ENCODE results near the gene TEK. TPM values are rescaled to one million over a fixed set of nuclear protein-coding genes. Genes with fewer than 3 reads are reported as not detected.

The TEK gene
- total RNA-seq, 5 donors from 2014 or later (not counting 1 experiment from before 2014, with no cell fraction given), result 0.16 TPM; not detected in 4

DNA sequence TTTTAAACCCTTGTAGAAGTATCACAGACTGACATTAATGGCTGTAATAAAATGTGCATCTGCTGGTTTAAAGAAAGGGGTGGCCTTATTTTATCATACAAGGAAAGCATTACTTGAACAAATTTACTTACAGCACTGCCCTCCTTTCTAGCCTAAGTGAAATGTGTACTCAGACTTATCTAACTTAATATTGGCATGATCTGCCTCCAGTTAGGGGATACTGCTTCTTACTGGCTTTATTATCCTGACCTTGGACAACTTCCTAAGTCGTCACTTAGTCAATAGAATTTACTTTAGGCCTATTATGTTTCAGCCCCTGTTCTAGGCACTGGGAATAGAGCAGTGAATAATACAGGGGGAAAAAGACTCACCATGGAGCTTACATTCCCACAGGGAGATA is 79.4 kb downstream of the TEK start:
- no peaks in the 10 kb centered on the region for H3K9me3 ChIP-seq
- H3K27ac ChIP-seq (ENCODE audit: low read length), result no peak overlapping the region
- no peak overlapping the region for H3K4me3 ChIP-seq (ENCODE audit: control insufficient read depth in 1 of 2, extremely low read depth in 1 of 2, low read length in 1 of 2)
- DNase-seq (no peak), ATAC-seq (replicated peaks in 1 of 4) (no peak)
- H3K4me1 Mint-ChIP-seq, result no peaks in the 10 kb centered on the region
- H3K4me3 Mint-ChIP-seq, result no peak overlapping the region
- H3K27ac Mint-ChIP-seq, result no peak overlapping the region
- WGBS (ENCODE audit: insufficient coverage), result no CpG with 5 or more reads among the region's 1 CpG
- no peaks in the 10 kb centered on the region for H3K4me1 ChIP-seq (ENCODE audit: control insufficient read depth in 1 of 2, extremely low read depth in 1 of 2, insufficient read depth in 2 of 2, low read length in 2 of 2)
- no peaks in the 10 kb centered on the region for H3K27me3 Mint-ChIP-seq
- ChIA-PET POLR2A (no interaction called here), CTCF (no interaction called here)
- H3K36me3 Mint-ChIP-seq, result no peaks in the 10 kb centered on the region
- no peaks in the 10 kb centered on the region for H3K36me3 ChIP-seq (ENCODE audit: control insufficient read depth in 2 of 2, extremely low read depth in 1 of 2, insufficient read depth in 1 of 2, low read length in 1 of 2)
- no peaks in the 10 kb centered on the region for H3K27me3 ChIP-seq (replicated peaks in 1 of 2; ENCODE audit: control insufficient read depth in 2 of 2, extremely low read depth in 1 of 2, insufficient read depth in 2 of 2, low read length in 1 of 2)
- no peaks in the 10 kb centered on the region for H3K9me3 Mint-ChIP-seq

DNA sequence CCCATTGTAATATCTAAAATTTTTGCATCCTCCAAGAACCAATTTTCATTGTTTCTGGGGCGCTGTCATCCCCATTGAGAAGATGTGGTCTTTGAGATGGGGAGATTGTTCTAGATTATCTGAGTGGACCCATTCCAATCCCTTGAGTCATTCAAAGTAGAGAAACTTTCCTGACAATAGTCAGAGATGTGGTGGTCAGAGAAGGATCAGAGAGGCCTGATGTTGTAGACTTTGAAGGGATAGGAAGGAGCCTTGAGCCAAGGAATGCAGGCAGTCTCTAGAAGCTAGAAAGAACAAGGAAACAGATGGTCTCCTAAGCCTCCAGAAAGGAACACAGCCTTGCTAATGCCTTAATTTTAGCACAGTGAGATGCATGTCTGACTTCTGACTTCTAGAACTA is 80.4 kb downstream of the TEK start:
- CTCF ChIA-PET, result interaction anchor here in 1 of 2 donors (0.6 kb wide), 1 partner anchor 413 kb away, joined by 3 read pairs; no protein-coding TSS in a partner anchor
- Mint-ChIP-seq H3K36me3 (no peaks in the 10 kb centered on the region), H3K9me3 (no peaks in the 10 kb centered on the region), H3K4me1 (no peaks in the 10 kb centered on the region), H3K27ac (no peak overlapping the region), H3K4me3 (no peak overlapping the region), H3K27me3 (no peaks in the 10 kb centered on the region)
- Histone ChIP-seq H3K36me3 (ENCODE audit: control insufficient read depth in 2 of 2, extremely low read depth in 1 of 2, insufficient read depth in 1 of 2, low read length in 1 of 2) (no peaks in the 10 kb centered on the region), H3K4me3 (ENCODE audit: control insufficient read depth in 1 of 2, extremely low read depth in 1 of 2, low read length in 1 of 2) (no peak overlapping the region), H3K27me3 (replicated peaks in 1 of 2; ENCODE audit: control insufficient read depth in 2 of 2, extremely low read depth in 1 of 2, insufficient read depth in 2 of 2, low read length in 1 of 2) (no peaks in the 10 kb centered on the region), H3K9me3 (no peaks in the 10 kb centered on the region), H3K27ac (ENCODE audit: low read length) (no peak overlapping the region), H3K4me1 (ENCODE audit: control insufficient read depth in 1 of 2, extremely low read depth in 1 of 2, insufficient read depth in 2 of 2, low read length in 2 of 2) (no peaks in the 10 kb centered on the region)
- ATAC-seq (replicated peaks in 1 of 4) (no peak), DNase-seq (no peak)
- WGBS (ENCODE audit: insufficient coverage), result no CpG with 5 or more reads among the region's 1 CpG
- POLR2A ChIA-PET, result no interaction called here

- no peaks in the 10 kb centered on the region for H3K9me3 Mint-ChIP-seq
- DNase-seq, result no peak
- no peak for ATAC-seq (replicated peaks in 1 of 4)
- ChIA-PET CTCF (no interaction called here), POLR2A (interaction anchor here in 1 of 2 donors (0.6 kb wide), 1 partner anchor 28 kb away, joined by 3 read pairs; no protein-coding TSS in a partner anchor)
- H3K9me3 ChIP-seq, result no peaks in the 10 kb centered on the region
- no peaks in the 10 kb centered on the region for H3K4me1 Mint-ChIP-seq
- no peaks in the 10 kb centered on the region for H3K36me3 Mint-ChIP-seq
- no peaks in the 10 kb centered on the region for H3K4me1 ChIP-seq (ENCODE audit: control insufficient read depth in 1 of 2, extremely low read depth in 1 of 2, insufficient read depth in 2 of 2, low read length in 2 of 2)
- H3K36me3 ChIP-seq (ENCODE audit: control insufficient read depth in 2 of 2, extremely low read depth in 1 of 2, insufficient read depth in 1 of 2, low read length in 1 of 2), result no peaks in the 10 kb centered on the region
- H3K27me3 Mint-ChIP-seq, result no peaks in the 10 kb centered on the region
- no peaks in the 10 kb centered on the region for H3K27me3 ChIP-seq (replicated peaks in 1 of 2; ENCODE audit: control insufficient read depth in 2 of 2, extremely low read depth in 1 of 2, insufficient read depth in 2 of 2, low read length in 1 of 2)
- no peak overlapping the region for H3K4me3 ChIP-seq (ENCODE audit: control insufficient read depth in 1 of 2, extremely low read depth in 1 of 2, low read length in 1 of 2)
- H3K27ac Mint-ChIP-seq, result no peak overlapping the region
- WGBS (ENCODE audit: insufficient coverage), result 64% methylated on average over 8 of the region's 10 CpGs
- H3K4me3 Mint-ChIP-seq, result no peak overlapping the region
- H3K27ac ChIP-seq (ENCODE audit: low read length), result no peak overlapping the region
These were observed 83.4 kb downstream of the TEK start for GRCh38 chr9:27192291-27192960.

DNA sequence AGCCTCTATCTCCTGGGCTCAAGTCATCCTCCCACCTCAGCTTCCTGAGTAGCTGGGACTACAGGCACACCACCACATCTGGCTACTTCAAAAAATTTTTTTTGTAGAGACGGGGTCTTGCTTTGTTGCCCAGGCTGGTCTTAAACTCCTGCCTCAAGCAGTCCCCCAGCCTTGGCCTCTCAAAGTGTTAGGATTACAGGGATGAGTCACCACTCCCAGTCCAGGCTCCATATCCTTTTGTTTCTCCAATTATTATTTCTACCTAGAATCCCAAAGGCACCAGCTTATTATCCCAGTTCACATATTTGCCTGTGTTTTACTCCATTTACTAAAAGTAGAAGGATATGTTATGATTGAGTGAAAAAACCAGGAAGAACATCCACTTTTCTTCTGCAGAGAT is 84.9 kb downstream of the TEK start:
- Mint-ChIP-seq H3K4me1 (no peaks in the 10 kb centered on the region), H3K4me3 (no peak overlapping the region), H3K27me3 (no peaks in the 10 kb centered on the region), H3K36me3 (no peaks in the 10 kb centered on the region), H3K27ac (no peak overlapping the region), H3K9me3 (no peaks in the 10 kb centered on the region)
- Histone ChIP-seq H3K4me3 (ENCODE audit: control insufficient read depth in 1 of 2, extremely low read depth in 1 of 2, low read length in 1 of 2) (no peak overlapping the region), H3K27ac (ENCODE audit: low read length) (no peak overlapping the region), H3K4me1 (ENCODE audit: control insufficient read depth in 1 of 2, extremely low read depth in 1 of 2, insufficient read depth in 2 of 2, low read length in 2 of 2) (no peaks in the 10 kb centered on the region), H3K36me3 (ENCODE audit: control insufficient read depth in 2 of 2, extremely low read depth in 1 of 2, insufficient read depth in 1 of 2, low read length in 1 of 2) (no peaks in the 10 kb centered on the region), H3K27me3 (replicated peaks in 1 of 2; ENCODE audit: control insufficient read depth in 2 of 2, extremely low read depth in 1 of 2, insufficient read depth in 2 of 2, low read length in 1 of 2) (no peaks in the 10 kb centered on the region), H3K9me3 (no peaks in the 10 kb centered on the region)
- no peak for ATAC-seq (replicated peaks in 1 of 4)
- no CpG with 5 or more reads among the region's 1 CpG for WGBS (ENCODE audit: insufficient coverage)
- CTCF ChIA-PET, result no interaction called here
- DNase-seq, result no peak
- POLR2A ChIA-PET, result no interaction called here

DNA sequence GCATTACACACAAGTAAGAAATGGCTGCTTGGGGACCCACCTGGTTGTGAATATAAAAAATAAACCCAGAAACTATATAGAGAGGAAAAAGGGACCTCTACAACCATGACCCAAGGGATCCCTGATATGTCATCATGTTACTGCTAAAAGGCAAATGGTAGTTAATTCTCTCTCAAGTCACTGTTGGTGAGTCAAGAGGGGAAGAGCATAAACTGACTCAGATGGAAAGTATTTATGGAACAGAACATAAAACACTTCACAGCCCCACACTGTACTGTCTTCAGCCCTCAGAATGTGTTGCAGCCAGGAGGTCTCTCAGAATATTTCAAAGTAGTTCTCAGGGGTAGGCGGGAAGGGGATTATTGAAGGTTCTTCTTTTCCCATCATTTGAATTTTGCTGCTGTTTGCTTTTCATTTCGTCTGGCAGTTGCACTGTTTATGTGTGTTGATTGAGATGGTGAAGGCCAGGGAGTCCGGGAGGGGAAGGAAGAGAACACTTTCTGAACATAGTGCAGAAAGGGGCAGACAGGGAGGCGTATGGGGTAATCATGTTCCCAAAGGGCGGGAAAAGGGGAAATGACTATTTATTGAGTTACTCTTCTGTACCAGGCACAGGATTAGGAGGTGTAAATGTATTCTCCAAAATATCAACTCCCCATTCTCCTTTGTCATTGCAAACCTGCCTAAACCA is 85.5 kb downstream of the TEK start:
- H3K27ac Mint-ChIP-seq, result no peak overlapping the region
- POLR2A ChIA-PET, result no interaction called here
- H3K27me3 Mint-ChIP-seq, result no peaks in the 10 kb centered on the region
- Histone ChIP-seq H3K27me3 (replicated peaks in 1 of 2; ENCODE audit: control insufficient read depth in 2 of 2, extremely low read depth in 1 of 2, insufficient read depth in 2 of 2, low read length in 1 of 2) (no peaks in the 10 kb centered on the region), H3K27ac (ENCODE audit: low read length) (no peak overlapping the region), H3K4me3 (ENCODE audit: control insufficient read depth in 1 of 2, extremely low read depth in 1 of 2, low read length in 1 of 2) (no peak overlapping the region), H3K36me3 (ENCODE audit: control insufficient read depth in 2 of 2, extremely low read depth in 1 of 2, insufficient read depth in 1 of 2, low read length in 1 of 2) (no peaks in the 10 kb centered on the region), H3K9me3 (no peaks in the 10 kb centered on the region), H3K4me1 (ENCODE audit: control insufficient read depth in 1 of 2, extremely low read depth in 1 of 2, insufficient read depth in 2 of 2, low read length in 2 of 2) (no peaks in the 10 kb centered on the region)
- CTCF ChIA-PET, result no interaction called here
- no peaks in the 10 kb centered on the region for H3K4me1 Mint-ChIP-seq
- 51% methylated on average over 3 of the region's 5 CpGs for WGBS (ENCODE audit: insufficient coverage)
- ATAC-seq (replicated peaks in 1 of 4) (no peak), DNase-seq (no peak)
- H3K36me3 Mint-ChIP-seq, result no peaks in the 10 kb centered on the region
- no peaks in the 10 kb centered on the region for H3K9me3 Mint-ChIP-seq
- H3K4me3 Mint-ChIP-seq, result no peak overlapping the region

- Histone ChIP-seq H3K27me3 (replicated peaks in 1 of 2; ENCODE audit: control insufficient read depth in 2 of 2, extremely low read depth in 1 of 2, insufficient read depth in 2 of 2, low read length in 1 of 2) (no peaks in the 10 kb centered on the region), H3K4me1 (ENCODE audit: control insufficient read depth in 1 of 2, extremely low read depth in 1 of 2, insufficient read depth in 2 of 2, low read length in 2 of 2) (no peaks in the 10 kb centered on the region), H3K4me3 (ENCODE audit: control insufficient read depth in 1 of 2, extremely low read depth in 1 of 2, low read length in 1 of 2) (no peak overlapping the region), H3K27ac (ENCODE audit: low read length) (no peak overlapping the region), H3K9me3 (no peaks in the 10 kb centered on the region), H3K36me3 (ENCODE audit: control insufficient read depth in 2 of 2, extremely low read depth in 1 of 2, insufficient read depth in 1 of 2, low read length in 1 of 2) (no peaks in the 10 kb centered on the region)
- ATAC-seq (replicated peaks in 1 of 4) (no peak), DNase-seq (no peak)
- H3K4me1 Mint-ChIP-seq, result no peaks in the 10 kb centered on the region
- ChIA-PET CTCF (no interaction called here), POLR2A (no interaction called here)
- H3K4me3 Mint-ChIP-seq, result no peak overlapping the region
- H3K36me3 Mint-ChIP-seq, result no peaks in the 10 kb centered on the region
- peaks cover under 1 to 5% of the 10 kb centered on the region in 2 donors for H3K27me3 Mint-ChIP-seq
- H3K9me3 Mint-ChIP-seq, result no peaks in the 10 kb centered on the region
- no peak overlapping the region for H3K27ac Mint-ChIP-seq
- no CpG with 5 or more reads among the region's 3 CpGs for WGBS (ENCODE audit: insufficient coverage)
These were observed 86.2 kb downstream of the TEK start for GRCh38 chr9:27195191-27195590.

Measured in T-cell (primary cell).